PC-3 (cell line): Measurements from ENCODE around the gene CAD.

Experiments
- CTCF ChIP-seq: fragments of 300-600 bp; sonication (generic); conservative IDR thresholded peaks from 2 replicates; pipeline ENCODE4 v1.5.1; 2017; ENCODE audit warnings: antibody characterized with exemption, low read depth, mild to moderate bottlenecking, low read length
- EZH2 ChIP-seq: fragments of 300-600 bp; sonication (generic); IDR thresholded peaks from one replicate; pipeline ENCODE4 v1.6.1; 2017; ENCODE audit warnings: antibody characterized with exemption, mild to moderate bottlenecking, low read length; ENCODE audit not compliant: unreplicated experiment

GRCh38 chr2:27262379-27263286, 45.5 kb downstream of the CAD start, which contains the start of gene SLC30A3:
- TF ChIP-seq CTCF (no peak), EZH2 (peak; percentile 93)
